HG02642 (cell line): ENCODE data around the gene MYLIP.

Source experiments
- ATAC-seq: cut with Tn5 transposase; IDR thresholded peaks from one replicate; pipeline ENCODE4 v1.9.1; 2021; ENCODE audit warnings: mild to moderate bottlenecking; ENCODE audit not compliant: unreplicated experiment, poor library complexity

The MYLIP gene

DNA sequence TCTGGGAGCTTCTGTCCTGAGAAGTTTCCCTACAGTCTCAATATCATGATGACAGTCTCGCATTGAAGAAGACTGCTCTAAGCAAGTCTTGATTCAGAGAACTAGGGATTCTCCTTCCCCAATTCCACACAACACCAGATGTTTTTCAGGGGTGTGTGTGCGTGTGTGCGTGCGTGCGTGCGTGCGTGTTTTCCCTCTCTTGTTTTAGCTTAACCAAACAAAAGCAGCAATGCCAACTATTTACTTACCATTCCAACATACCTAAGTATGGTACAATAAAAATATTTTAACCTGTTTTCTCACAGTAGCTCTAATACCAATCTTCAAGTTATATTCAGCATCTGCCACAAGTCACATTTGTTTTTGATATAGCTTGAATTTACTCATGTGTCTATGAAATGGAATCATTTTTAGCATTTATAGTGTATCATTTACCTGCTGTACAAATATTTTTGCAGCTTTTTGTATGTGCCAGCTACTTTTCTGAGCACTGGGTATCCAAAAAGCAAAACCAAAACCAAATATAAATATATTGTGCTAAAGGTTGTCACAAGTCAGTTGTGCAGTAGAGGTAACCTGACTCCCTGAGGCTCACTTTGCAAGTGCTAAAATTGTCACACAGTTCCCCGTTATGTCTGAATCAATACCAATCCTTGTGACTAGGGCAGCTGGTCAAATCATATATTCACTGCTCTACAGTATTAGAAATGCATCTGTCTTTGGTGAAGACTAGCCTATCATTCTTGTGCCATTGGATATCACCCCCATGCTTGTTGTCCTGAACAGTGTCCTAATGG lies 21.7 kb upstream of the MYLIP start:
- ATAC-seq, result no peak

DNA sequence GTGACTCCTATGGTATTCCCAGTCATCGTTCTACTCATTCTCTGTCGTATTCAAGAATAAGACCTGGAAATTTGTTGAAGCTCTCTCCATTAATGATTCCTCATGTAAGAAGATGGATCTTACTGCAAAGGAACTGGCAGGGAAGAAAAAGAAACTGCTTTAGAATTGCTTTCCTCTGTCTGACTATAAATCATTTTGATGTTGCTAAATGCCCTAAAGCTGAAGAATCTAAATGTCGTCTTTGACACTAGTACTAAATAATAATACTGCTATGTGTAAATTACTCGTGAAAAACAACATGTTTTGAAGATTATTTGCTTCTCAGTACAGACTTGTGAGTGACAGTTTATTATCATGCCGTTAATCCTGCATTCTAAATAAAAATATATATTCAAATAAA lies 20.5 kb upstream of the MYLIP start:
- ATAC-seq, result no peak

DNA sequence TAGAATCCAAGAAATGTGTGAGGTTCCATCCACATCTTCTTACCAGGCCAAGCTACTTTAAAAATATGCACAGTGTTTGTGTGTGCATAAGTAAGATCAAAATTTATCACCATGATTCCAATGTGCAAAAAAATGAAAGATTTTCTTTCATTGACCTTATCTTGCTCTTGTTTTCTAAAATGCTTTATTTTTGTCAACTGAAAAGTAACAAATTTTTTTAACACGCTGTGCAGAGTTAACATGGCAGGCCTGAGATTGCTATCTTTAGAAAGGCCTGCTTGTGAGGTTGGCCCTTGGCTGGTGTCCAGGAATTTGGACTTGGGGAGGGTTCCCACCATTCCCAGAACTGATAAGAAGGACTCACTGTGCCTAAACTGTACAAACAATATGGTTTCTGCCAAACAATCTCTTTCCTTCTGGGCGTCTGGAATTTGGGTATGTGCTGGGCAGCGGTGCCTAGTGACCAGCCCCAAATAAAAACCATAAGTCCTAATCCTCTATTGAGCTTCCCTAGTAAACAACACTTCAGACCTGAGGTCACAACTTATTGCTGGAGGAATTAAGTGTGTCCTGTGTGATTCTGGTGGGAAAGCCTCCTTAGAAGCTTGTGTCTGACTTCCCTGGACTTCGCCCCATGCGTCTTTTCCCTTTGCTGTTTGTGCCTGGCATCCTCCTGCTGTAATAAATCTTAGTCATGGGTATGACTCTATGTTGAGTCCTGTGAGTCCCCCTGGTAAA lies 19.8 kb upstream of the MYLIP start:
- ATAC-seq, result no peak

DNA sequence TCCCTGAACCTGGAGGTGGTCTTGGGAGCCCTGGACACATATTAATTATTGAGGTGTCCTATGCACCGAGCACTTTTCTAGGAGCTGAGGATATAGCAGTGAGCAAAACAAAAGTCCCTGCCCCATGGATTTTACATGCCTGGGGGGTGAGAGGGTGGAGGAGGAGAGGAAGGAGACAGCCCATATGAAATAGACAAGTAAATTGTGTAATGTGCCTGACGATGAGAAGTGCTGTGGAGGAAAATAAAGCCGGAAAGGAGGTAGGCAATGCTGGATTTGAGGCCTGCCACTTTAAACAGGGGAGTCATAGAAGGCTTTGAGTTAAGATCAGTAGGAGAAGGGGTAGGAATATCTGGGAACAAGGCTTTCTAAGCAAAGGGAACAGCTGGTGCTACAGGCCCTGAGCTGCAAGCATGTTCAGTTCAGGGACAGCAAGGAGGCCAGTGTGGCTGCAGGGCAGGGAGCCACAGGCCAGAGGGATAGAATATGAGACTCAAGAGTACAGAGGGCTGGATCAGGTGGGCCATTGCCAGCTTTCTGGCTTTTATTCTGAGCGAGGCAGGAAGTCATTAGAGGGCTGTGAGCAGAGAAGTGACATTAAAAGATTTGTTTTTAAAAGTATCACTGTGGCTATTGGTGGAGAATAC lies 19.1 kb upstream of the MYLIP start:
- no peak for ATAC-seq

DNA sequence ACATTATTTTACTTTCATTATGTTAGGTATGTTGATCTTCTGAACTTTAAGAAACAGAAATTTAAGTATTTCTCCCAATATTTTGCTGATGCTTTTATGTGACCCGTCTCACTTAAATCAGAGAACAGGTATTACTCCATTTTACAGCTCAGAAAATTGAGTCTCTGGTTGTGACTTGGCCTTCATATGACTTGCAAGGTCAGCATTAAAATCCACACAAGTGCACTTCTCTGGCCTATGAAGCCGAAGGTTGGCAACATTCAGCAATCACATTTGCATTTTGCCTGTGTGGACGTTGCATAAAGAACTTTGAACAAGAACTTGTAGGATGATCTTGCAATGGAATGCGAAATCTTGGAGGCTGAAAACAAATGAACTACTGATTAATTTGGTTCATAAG lies 10.1 kb upstream of the MYLIP start:
- ATAC-seq, result no peak

DNA sequence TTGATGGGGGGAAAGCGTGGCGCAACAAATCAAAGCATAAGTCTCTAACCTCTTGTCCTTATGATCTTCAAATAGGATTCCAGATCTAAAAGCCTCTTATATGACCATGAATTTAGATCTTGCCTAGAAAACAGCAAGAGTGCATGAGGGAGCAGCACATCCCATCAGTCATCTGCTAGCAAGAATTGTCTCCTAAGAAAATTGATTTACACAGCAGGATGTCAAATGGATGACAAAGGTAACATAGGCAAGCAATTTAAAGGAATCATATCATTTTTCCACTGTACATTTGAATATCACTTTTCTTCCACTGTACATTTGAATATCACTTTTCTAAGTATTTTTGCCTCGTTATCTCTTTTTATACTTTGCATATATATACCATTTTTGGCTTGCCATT lies 7.5 kb upstream of the MYLIP start:
- ATAC-seq, result no peak

DNA sequence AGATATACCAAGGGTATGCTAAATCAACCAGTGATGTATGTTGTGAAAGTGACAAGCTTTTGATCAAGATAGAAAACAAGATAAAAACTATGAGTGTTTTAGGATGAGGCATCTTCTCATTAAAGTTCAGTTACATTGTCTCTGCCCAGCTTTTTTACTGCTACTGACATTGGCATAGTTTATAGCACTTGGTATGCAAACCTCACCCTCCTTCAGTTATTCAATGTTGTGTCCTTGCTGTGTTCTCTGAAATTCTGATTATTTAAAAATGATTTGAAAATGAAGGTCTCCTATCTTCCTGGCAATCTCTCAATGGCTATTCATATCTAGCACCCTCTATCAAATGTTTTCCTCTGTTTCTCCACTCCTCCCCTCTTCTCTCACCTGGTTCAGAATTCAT lies 6.7 kb upstream of the MYLIP start:
- no peak for ATAC-seq

DNA sequence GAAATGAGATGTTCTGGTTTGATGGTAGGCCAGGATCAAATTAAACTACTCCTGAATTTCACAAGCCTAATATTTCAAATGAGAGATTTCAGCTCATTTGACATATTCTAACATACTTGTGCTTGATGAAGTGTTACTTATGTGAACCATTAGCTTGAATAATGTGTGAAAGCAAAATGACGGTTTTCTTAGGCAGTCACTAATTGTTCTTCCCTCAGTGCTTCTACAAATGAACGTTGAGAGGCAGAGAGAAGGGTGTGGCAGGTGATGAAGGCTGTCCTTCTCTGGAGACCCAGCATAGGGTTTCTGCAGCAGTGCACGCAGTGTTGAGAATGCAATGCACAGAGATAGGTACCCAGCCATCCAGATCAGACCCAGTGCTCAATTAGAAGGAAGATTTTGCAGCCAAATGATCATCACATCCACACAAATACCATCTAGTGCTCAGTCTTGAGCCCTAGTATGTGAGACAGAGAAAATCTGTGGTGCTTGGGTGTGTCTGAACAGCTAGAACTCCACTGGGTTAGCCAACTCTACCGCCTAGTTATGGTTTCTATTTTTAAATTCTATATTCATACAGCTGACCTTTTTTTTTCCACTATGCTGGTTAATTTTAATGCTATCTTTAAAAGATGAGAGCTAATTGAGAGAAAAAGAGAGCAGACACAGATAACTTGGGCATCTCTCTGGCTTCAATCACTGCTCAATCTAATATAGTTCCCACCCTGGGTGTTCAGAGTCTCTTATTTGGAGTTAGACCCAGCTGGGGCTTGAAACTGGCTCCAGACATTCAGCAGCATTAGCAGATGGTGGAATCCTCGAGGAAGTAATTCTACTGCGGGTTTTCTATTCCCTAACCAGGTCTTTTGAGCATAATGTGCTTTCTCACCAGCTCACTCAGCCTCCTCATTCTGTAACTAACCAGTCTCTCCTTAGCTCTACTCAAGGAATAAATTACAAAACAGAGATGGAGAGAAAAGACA lies 4.4 kb upstream of the MYLIP start:
- ATAC-seq, result no peak

DNA sequence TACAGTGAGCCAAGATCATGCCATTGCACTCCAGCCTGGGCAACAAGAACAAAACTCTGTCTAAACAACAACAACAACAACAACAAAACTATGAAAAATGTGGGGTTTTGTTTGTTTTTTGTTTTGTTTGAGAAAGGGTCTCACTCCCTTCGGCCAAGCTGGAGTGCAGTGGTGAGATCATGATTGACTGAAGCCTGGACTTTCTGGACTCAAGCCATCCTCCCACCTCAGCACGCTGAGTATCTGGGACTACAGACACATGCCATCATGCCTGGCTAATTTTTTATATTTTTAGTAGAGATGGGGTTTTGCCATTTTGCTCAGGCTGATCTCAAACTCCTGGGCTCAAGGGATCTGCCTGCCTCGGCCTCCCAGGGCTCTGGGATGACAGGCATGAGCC lies 2.8 kb upstream of the MYLIP start:
- ATAC-seq, result no peak

DNA sequence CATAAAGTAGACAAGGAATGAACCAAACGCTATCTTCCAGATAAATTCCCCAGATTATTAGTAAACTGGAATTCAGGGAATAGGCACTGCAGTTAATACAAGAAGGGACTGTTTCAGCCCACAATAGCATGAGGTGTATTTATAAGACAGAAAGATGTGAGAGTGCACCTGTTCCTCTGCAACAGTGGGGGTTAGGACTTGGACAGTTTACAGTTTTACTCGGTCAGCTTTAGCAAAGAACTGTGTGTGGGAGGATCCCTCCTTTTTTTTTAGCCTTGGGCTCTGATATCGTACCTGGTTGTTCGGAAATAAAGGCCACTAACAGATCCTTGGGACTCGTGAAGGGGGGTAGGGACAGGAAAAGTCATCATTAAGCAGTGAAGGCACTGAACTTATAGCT lies 2.0 kb upstream of the MYLIP start:
- ATAC-seq, result no peak

DNA sequence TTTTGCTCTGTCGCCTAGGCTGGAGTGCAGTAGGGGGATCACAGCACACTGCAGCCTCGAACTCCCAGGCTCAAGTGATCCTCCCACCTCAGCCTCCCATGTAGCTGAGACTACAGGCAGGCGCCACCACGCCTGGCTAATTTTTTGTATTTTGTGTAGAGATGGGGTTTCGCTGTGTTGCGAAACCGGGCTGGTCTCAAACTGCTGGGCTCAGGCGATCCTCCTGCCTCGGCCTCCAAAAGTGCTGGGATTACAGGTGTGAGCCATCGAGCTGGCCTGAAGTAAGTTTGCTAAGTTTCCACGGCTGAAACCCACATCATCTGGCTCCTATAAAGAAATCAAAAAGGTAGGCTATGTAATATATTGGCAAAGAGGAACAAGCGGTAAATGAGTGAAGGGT lies 1.4 kb upstream of the MYLIP start:
- no peak for ATAC-seq

DNA sequence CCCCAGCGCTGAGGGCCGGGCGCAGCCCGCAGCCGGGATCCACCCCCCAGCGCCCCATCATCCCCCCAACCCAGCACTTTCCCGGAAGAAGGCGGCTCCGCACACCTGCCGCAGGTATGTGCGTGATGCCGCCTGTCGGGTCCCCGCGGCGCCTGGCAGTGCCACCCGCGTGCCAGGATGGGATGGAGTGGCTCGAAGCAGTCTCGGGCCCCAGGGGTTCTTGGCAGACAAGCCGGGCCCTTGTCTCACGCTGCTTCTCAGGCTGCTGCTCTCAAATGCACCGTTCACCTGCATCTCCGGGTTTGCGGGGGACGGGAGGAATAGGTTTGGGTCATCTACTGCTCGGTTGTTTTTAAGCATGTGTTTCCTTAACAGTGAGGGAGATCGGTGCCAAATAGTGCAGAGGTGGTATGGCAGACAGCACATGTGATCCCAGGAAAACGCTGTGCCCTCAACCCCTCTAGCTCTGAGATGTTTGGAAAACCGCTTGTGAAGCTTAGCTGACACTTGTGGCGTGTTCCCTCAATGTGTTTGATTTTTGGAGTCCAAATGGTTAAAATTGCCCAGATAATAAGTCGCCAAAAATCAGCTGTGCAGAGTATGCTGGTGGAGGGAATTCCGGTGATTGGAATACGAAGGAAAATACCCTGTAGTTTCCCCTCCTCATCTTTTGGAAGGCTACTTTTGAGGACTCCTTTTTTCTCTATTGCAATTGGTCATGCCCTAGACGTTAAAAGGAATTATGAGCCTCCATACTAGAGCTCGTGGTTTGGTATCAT lies 926 bp downstream of the MYLIP start:
- ATAC-seq, result no peak

DNA sequence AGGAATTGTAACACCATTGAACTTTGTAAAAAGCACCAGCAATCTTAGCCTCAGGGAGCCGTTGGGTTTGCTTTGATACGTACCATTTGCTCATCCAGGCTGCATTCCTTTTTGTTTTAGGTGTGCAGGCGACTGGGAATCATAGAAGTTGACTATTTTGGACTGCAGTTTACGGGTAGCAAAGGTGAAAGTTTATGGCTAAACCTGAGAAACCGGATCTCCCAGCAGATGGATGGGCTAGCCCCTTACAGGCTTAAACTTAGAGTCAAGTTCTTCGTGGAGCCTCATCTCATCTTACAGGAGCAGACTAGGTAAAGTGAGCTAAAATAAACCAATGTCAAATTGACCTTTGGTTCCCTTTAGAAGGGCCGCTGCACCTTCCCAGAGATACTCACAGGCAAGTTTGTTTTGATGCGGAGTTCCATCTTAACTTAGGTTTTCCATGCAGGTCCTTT lies 1.6 kb downstream of the MYLIP start:
- no peak for ATAC-seq

DNA sequence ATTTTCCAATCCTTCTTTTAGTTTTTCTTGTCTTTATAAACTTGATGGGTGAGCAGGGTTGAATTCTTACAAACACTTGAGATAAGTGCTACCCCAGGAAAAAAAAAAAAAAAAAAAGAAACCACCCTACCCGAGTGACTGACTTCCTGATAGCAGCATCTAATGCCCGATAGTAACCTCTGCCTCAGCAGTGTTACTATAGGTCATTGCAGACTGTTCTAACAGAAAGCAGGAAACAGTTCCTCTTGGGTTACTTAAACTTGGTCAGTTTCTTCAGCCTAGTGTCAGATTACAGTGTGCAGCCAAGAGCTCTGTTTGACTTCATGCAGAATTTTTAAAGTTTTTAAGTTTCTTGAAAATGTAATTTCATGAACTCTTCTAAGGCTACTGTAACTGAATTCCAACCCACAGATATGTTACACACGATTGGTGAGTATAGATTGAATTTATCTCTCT lies 2.1 kb downstream of the MYLIP start:
- peak; percentile 56 for ATAC-seq

DNA sequence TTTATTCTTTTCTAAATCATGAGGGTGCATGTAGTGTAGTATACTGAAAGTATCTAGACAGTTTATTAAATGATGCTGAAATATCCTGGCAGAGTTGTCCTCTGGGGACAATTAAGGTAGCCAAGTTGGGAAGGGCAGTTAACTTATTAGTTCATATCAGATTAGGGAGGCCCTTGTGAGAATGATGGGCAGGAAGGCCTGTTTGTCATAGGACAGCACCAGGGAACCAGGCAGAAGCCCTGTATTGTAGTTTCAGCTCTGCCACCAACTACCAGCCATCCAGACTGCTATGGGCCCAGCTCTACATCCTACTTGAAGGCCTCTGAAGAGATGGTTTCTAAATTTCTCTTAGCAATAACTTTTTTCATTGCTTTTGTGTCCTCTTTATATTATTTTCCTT lies 4.0 kb downstream of the MYLIP start:
- no peak for ATAC-seq

DNA sequence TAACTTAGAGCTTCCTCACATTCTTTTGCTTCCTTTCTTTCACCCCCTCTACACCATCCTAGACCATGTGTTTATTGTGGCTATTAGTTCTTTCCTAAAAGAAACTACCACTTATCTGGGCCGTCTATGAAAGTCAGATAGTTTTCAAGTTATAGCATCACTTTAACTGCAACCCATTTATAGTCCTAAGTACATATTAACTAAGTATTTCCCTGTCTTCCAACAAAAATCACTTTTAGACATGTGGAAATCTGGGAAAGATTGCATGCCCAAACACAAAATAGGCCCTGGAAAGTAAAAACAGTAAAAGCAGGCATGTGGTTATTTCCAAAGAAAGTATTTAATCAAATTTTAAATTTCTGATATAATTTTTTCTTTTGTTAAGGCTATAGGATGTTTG lies 5.5 kb downstream of the MYLIP start:
- ATAC-seq, result no peak

DNA sequence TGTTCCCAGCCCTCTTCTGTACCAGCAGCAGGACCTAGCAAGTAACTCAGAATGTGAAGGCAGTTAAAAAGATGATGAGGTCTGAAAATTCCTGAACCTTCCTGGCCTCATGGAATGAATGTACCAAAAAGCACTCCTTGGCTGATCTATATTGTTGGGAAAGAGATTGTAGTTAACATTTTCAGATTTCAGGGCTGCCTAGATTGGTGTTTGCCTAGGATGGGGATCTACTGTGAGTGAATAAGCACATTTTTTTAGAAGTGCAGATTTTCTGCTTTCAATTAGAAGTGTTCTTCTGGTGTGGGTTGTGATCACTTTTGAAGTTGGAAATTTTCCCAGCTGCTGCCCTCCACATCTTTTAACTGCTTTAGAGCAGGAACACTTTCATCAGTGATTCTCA lies 6.2 kb downstream of the MYLIP start:
- no peak for ATAC-seq

DNA sequence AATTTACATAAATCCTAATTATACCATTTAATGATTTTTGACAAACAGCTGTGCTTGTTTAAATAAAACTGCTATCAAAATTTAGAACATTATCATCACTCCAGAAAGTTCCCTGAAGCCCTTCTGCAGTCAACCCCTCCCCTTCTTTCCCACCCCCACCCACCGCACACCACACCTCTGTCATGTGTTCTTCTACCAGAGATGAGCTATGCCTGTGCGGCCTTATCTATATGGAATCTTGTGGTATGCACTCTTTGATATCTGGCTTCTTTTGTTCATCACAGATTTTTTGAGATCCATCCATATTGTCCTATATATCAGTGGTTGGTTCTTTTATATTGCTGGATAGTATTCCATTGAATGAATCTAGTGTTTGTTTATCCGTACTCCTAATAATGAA lies 7.2 kb downstream of the MYLIP start:
- ATAC-seq, result no peak
